IPS DF 4.7 (cell line): ENCODE measurements around the gene RAN.
"Not testable (repeated sequence)": the region's sequence is repeated elsewhere in the genome, so short reads cannot be mapped to it uniquely, and the experiment has no call there.

ENCODE experiments used
- DNase-seq: peaks from one replicate; pipeline ENCODE4 v3.0.0-alpha.2; 2013; ENCODE audit warnings: low spot score; ENCODE audit errors: extremely low read depth

RAN gene

DNA sequence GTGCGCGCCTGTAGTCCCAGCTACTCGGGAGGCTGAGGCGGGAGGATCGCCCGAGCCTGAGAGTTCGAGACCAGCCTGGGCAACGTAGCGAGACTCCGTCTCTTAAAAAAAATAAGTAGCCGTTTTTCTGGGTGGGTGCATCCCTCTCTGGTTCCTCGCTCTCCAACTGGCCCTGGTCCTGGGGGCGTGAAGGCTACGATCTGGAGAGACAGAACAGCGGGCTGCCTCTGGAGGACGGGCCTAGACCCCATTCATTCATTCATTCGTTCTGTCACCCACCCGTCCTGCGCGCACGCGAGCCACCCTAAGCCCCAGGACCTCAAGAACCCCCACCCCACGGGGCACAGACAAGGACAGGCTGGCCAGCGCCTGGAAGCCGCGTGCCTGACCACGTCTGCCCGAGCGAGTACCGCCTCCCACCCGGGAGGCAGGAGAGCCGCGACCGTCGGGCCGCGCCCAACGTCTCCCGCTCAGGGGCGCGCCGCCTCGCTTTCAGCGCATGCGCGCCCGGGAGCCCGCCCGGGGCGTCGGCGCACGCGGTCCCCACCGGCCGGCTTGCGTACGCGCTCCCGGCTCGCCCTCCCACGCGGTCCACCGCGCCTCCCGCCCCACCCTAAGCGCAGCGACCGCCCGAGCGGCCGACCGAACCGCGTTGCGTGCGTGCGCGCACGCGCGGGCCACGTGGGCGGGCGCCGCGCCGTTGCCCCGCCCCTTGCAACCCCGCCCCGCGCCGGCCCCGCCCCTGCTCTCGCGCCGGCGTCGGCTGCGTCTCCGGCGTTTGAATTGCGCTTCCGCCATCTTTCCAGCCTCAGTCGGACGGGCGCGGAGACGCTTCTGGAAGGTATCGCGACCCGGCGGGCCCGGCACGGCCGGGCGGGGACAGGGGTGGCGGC, at the start of gene RAN:
RAN (plus strand) TSS at position 781 of the 893 bp plus-strand sequence. CDS start 528 bp downstream, outside the sequence.
- DNase-seq: no peak

DNA sequence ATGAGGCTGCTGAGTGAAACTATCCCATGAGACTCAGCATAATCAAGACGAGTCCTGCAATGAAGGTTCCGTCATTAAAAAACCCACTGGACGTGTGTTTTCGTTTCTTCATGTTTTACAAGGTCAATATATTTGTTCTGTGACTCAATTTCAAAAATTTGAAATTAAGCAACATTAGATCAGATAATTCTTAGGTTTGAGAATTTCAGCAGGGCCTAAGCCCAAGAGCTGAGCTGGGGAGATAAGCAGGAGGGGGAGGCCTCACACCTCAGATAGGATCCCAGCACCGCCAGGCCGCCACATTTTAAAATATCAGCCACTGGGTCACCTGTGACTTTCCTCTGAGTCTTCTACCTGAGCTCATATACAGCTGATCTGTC, 46.1 kb upstream of the RAN start:
- DNase-seq: no peak

DNA sequence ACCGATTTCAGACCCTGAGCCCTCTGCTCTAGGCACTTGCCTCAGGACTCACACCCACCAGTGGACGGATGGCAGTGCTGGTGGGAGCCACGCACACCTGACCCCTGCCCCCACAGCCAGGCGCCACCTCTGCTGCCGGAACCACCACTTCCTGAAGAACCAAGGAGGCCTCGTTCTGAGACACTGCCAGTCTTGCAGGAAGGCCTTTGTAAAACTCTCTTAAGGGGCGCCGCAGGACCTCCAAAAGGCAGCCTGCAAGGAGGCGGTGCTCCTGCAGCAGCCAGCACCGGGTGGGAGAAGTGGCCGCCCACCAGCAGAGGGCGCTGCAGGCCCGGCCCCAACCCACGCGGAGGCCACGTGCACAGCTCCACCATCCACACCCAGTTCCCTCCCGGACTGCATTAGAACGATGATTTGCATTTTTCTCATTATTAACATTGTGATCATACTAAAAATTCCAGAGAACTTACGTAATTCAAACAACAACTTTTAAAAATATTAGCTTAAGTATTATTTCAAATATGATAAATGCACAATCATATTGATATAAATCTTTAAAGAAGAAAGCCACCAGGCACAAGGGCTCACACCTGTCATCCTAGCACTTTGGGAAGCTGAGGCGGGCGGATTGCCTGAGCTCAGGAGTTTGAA, 45.6 kb upstream of the RAN start:
- peak; percentile 44 for DNase-seq

DNA sequence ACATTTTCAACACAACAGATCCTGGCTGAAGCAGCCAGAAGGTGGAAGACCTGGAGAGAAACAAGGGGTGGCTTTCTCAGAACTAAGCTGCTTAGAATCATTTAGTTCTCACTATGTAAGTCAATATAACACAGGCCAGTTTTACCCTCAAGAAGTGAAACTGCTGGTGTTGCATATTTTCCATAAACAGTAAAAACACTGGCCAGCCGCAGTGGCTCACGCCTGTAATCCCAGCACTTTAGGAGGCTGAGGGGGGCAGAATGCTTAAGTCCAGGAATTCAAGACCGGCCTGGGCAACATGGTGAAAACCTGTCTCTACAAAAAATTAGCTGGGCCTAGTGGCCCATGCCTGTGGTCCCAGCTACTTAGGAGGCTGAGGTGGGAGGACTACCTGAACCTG, 44.4 kb upstream of the RAN start:
- no peak for DNase-seq

DNA sequence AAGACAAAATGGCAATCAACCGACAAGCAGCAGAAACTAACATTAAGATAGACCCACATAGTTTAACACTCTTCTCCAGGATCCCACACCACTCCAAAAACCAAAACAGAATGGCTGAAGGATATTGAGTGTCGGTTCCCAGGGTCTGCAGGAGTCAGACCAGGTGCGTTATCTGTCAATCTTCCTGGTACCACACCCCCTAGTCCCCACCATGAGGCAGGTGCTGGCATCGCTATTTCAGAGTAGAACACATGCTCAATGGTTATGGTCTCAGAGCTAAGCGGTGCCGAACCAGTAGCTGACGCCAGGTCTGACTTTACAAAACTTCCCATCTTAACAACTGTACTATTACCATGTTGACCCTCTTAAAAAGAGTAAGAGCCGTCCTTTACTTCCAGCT, 43.0 kb upstream of the RAN start:
- no peak for DNase-seq

DNA sequence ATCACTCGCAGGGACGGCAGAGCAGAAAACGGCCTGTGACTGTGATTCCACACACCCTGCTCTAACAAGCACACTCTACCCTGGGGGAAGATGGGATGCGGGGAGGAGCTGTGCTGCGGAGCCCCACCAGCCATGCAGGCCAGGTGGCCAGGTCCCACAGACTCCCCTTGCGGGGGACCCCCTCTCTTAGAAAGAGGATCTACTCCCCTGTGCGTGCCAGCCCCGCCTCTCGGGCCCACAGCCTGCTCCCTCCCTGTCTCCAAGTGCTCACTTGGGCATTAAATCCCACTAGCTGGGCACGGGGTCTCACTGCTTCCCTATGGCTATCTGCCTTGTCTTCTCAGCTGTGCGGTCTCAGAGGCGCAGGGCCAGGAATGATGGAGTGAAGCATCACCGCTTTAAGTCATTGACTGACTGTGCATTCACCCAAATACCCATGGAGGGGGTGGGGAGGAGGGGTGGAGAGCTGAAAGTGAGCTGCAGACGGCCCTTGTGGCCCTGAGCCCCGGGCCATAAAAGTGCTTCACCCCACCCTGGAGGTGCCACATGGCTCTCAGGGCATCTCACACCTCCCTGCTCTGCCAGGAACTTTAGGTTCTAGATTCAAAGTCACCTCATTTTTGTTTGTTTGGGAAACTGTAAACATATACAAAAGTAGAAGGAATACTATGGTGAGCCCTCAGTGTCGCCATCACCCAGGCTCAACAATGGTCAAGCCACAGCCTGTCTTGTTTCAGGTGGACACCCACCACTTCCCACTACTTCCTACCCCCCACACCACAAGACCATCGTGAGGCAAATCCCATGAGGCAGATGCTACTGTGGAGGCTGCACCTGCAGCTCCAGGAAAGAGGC, 42.2 kb upstream of the RAN start:
- no peak for DNase-seq

DNA sequence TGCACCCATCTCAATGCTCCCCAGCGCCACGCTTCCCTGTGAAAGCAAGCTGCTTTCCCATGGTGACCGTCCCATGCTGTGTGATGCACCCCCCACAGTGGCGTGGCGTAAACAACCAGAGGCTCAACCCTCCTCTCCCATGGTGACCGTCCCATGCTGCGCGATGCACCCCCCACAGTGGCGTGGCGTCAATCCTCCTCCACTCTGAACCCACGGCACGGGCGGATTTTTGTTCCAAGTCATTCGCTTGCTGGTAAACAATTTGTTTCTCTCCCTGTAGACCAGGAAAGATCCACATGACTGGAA, 41.7 kb upstream of the RAN start:
- no peak for DNase-seq

DNA sequence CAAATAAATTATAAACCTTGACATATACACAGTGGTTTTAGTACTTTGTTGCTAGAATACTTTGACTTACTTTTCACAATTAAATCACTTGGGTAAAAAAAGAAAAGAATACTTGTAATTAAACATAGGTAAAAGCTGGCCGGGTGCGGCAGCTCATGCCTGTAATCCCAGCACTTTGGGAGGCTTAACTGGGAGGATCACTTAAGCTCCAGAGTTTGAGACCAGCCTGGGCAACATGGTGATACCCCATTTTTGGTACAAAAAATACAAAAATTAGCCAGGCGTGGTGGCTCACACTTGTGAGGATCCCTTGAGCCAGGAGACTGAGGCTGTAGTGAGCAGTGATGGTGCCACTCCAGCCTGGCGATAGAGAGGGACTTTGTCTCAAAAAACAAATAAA, 40.6 kb upstream of the RAN start:
- DNase-seq: no peak

DNA sequence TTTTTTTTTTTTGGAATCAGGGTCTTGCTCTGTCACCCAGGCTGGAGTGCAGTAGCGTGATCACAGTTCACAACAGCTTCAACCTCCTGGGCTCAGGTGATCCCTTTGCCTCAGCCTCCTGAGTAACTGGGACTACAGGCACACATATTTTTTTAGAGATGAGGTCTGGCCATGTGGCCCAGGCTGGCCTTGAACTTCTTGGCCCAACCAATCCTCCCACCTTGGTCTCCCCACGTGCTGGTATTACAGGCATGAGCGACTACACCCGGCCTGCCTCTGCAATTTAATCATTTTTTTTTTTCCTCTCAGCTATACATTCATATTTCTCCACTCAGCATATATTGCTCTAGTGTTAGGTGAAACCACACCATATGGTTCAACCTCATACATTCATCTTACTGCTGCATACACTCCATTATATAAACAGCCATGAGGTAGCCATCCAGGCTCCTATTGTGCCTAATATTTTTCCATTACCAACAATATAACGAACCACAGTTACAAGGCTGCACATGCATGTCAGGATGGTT, 39.9 kb upstream of the RAN start:
- no peak for DNase-seq

DNA sequence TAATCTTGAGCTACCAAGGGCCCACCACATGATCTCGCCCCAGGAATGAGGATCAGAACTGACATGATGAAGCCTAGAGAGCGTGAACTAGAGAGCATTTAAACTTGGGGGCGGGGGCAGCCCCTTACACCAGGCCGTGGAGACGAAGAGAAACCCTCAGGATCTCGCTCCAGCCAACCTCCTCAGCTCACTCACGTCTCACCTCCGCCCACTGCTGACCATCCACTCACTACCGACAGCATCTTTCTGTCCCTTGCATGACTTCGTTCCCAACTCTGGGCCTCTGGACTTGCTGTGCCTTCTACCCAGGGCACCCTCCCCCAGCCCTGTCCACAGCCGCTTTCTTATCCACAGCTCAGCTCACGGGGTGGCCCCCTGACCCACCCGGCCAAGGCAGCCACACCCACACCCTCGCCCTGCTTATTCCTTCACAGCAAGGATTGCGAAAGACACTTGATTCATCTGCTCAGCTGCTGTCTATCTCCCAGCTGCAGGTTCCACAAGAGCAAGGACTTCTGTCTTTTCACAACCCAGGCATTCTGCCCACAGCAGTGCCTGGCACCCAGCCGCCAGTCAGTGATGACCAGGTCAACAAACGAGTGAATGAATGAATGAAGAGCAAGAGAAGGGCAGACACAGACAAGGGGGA, 39.2 kb upstream of the RAN start:
- no peak for DNase-seq

DNA sequence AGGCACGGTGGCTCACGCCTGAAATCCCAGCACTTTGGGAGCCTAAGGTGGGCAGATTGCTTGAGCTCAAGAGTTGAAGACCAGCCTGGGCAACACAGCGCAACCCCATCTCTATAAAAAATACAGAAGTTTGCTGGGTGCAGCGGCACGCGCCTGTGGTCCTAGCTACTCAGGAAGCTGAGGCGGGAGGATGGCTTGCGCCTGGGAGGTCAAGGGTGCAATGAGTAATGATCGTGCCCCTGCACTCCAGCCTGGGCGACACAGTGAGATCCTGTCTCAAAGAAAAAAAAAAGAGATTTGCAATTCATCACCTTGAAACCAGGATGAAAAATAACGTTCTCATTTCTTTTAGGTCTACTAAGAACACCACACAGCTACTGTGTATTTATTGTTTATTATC, 36.9 kb upstream of the RAN start:
- DNase-seq: no peak

DNA sequence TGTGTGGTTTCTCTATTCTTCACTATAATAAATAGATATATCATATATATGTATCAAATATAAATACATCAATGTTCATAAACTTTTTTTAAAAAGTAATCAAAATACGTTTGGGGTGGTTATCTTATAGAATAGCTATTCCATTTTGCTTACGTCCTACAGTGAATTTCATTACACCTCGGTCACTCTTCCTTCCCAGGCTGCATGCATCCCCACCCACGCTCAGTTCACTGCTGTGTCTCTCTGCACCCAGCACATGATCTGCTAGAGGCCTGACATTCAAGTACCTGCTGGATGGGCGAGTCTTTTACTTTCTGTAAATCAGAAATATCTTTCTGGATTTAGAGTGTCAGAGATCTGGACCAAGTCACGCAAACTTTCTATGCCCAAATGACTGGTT, 36.4 kb upstream of the RAN start:
- DNase-seq: no peak

DNA sequence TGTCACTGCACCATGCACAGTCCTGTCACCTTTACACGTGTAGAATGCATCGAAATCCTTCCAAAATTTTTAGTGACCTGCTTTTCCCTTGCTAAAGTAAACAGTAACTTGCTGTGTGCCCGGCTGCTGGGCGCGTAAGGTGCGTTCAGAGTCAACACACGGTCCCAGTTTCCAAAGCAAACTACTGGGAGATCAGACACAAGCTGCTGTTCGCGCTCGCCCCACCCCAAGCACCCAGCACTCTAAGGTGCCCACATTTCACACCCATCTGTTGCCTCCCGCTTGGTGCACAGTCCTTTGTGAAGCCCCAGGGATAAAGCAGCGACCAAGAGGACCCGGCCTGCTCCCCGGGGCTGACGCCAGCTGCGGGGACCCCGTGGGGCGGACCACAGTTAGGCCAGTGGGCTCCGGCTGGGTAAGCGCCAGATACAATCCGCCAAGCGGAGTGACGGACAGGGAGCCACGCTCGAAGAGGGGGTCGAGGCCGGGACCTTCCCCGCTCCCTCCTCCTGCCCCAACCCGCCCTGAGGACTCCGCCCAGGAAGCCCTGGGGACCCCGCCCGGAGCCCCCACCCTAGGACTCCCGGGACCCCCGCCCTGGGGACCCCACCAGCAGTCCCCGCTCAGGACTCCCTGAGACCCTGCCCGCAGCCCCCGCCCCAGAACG, 33.4 kb upstream of the RAN start:
- DNase-seq: no peak

DNA sequence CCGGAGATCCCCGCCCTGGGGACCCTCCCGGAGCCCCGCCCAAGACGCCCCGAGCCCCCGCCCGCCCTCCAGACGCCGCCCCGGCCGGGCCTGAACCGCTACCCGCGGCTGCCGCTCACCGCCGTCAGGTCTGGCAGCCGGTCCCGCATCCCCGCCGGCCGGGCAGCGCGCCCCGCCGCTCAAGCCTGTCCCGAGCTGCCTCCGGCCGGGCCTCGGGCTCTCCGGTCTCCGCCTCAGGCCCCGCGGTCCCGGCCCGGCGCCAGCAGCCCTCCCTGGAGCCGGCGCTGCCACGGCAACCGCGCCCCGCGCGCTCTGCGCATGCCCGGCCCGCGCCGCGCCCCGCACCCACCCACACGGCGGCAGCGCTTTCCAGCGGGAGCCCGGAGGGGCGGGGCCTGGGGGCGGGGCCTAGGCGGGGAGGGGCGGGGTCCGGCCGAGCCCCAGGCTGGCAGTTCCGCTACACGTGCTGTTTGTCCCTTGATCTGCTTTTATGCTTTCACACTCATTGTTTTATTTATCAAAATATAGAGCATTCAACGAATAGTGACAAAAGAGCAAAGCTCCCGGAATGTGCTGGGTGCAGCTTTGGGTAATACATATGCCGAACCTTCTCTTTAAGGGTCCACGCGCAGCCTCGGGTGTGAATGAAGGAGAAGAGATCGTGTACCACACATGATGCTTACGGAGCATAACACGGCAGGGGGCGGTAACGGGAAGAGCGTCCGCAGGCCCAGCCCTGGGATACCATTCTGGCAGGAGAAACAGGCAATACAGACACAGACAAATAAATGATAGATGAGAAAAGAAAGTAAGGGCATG, 32.7 kb upstream of the RAN start, which contains the start of gene STX2:
STX2 (minus strand) TSS at position 300 of the 819 bp plus-strand sequence; CDS start at position 149, 151 bp downstream.
- DNase-seq: no peak

DNA sequence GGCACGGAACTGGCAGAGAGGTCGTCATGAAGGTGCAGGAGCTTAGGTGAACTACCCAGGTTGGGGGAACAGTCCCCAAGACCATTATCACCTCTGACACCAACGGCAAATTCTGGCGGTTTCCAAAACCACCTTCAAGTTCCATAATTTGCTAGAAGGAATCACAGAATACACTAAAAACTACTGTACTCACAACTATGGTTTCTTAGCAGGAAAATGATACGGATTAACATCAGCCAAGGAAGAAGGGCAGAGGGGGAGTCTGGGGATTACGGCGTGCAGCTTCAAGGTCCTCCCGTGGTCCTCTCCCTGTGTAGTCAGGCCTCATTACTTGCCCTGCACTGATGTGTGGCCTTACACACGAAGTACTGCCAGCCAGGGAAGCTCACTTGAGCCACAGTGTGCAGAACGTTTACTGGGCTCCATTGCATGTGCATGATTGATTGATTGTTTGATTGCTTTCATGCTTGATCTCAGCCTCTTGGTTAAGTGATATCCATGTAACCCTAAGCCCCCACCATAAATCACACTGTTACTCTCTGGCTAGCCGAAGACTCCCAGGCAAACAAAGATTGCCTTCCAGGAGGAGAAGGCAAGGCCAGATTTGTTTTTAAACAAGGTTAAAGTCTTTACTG, 32.0 kb upstream of the RAN start:
- DNase-seq: no peak

DNA sequence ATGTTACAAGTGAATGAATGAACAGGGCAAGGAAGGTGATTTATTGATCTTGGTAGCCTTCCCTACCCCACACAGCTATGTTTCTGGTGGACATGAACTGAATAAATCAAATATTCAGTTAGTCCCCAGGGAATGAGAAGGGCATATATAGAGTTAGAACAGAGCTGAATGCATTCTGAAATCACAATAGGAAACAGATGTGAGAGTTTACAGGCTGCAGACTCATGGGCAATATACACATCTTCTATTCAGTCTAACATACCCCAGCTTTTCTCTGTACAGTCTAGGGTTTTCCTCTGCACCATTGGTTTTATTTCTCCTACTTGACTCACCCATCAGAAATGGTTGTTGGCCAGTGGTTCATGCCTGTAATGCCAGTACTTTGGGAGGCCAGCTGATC, 25.5 kb upstream of the RAN start:
- DNase-seq: no peak

DNA sequence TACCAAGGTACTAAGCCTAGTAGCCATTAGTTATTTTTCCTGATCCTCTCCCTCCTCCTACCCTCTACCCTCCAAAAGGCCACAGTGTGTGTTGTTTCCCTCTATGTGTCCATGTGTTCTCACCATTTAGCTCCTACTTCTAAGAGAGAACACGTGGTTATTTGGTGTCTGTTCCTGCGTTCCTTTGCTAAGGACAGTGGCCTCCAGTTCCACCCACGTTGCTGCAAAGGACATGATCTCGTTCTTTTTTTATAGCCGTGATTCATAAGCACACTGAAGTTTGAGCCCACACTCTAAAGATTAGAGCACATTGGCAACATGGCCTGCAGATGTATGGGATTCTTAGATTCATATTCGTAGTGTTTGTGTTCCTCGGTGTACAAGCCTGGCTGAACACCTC, 24.8 kb upstream of the RAN start:
- DNase-seq: no peak

DNA sequence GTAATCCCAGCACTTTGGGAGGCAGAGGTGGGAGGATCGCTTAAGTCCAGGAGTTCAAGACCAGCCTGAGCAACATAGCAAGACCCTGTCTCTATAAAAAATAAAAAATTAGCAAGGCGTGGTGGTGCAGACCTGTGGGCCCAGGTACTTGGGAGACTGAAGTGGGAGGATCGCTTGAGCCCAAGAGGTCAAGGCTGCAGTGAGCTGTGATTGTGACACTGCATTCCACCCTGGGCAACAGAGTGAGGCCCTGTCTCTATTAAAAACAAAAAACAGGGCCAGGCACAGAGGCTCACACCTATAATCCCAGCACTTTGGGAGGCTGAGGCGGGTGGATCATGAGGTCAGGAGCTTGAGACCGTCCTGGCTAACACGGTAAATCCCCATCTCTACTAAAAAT, 23.8 kb upstream of the RAN start:
- DNase-seq: not testable (repeated sequence)

DNA sequence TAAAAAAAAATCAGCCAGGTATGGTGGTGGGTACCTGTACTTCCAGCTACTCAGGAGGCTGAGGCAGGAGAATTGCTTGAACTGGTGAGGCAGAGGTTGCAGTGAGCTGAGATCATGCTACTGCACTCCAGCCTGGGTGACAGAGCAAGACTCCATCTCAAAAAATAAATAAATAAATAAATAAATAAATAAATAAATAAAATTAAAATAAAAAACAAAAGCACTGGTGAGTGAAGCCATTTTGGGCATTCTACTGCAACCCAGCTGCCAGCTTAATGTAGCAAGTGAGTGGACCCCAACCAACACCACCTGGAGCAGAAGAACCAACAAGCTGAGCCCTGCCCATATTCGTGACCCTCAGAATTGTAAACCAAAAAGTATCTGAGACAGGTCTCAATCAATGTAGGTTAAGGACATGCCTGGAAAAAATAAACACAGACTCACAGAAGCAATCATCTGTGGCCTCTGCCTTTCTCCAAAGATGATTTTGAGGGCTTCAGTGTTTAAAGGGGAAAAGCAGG, 23.0 kb upstream of the RAN start:
- DNase-seq: not testable (repeated sequence)
